ENCODE results near the gene DNAJB12.
"Not testable (repeated sequence)": the region's sequence is repeated elsewhere in the genome, so short reads cannot be mapped to it uniquely, and the experiment has no call there.

DNA sequence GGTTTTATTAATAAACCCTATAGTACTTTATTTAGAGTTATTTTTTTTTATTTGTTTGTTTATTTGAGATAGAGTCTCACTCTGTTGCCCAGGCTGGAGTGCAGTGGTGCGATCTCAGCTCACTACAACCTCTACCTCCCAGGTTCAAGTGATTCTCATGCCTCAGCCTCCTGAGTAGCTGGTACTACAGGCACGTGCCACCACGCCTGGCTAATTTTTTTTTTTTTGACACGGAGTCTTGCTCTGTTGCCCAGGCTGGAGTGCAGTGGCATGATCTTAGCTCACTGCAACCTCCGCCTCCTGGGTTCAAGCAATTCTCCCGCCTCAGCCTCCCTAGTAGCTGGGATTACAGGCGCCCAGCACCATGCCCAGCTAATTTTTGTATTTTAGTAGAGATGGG, 8.6 kb downstream of the DNAJB12 start:
- TF ChIP-seq EZH2phosphoT487 (conservative IDR thresholded peaks at IDR 0.05; ENCODE audit: low read length) = not testable (repeated sequence)
- TF ChIP-seq, protein P1, sequence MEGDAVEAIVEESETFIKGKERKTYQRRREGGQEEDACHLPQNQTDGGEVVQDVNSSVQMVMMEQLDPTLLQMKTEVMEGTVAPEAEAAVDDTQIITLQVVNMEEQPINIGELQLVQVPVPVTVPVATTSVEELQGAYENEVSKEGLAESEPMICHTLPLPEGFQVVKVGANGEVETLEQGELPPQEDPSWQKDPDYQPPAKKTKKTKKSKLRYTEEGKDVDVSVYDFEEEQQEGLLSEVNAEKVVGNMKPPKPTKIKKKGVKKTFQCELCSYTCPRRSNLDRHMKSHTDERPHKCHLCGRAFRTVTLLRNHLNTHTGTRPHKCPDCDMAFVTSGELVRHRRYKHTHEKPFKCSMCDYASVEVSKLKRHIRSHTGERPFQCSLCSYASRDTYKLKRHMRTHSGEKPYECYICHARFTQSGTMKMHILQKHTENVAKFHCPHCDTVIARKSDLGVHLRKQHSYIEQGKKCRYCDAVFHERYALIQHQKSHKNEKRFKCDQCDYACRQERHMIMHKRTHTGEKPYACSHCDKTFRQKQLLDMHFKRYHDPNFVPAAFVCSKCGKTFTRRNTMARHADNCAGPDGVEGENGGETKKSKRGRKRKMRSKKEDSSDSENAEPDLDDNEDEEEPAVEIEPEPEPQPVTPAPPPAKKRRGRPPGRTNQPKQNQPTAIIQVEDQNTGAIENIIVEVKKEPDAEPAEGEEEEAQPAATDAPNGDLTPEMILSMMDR (IDR thresholded peaks at IDR 0.05; ENCODE audit: insufficient read depth, low read length, poor library complexity, severe bottlenecking) = not testable (repeated sequence)
